ENCODE results near the gene MESD.
A peak's percentile ranks its signal among the peaks of the same experiment; 100 is the strongest.

Gene MESD

GRCh38 chr15:81000144-81000623 is 10.6 kb upstream of the MESD start:
- DNase-seq (ENCODE audit: low read depth): no peak
- TF ChIP-seq, protein P1, sequence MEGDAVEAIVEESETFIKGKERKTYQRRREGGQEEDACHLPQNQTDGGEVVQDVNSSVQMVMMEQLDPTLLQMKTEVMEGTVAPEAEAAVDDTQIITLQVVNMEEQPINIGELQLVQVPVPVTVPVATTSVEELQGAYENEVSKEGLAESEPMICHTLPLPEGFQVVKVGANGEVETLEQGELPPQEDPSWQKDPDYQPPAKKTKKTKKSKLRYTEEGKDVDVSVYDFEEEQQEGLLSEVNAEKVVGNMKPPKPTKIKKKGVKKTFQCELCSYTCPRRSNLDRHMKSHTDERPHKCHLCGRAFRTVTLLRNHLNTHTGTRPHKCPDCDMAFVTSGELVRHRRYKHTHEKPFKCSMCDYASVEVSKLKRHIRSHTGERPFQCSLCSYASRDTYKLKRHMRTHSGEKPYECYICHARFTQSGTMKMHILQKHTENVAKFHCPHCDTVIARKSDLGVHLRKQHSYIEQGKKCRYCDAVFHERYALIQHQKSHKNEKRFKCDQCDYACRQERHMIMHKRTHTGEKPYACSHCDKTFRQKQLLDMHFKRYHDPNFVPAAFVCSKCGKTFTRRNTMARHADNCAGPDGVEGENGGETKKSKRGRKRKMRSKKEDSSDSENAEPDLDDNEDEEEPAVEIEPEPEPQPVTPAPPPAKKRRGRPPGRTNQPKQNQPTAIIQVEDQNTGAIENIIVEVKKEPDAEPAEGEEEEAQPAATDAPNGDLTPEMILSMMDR (IDR thresholded peaks at IDR 0.05; ENCODE audit: low read depth, low read length, missing control alignments): no peak
- peak overlapping the region; percentile 97 for H3K4me3 ChIP-seq (ENCODE audit: low read depth, low read length)

GRCh38 chr15:80999623-81000036 is 10.0 kb upstream of the MESD start:
- peak overlapping the region; percentile 97 for H3K4me3 ChIP-seq (ENCODE audit: low read depth, low read length)
- TF ChIP-seq, protein P1 (IDR thresholded peaks at IDR 0.05; ENCODE audit: low read depth, low read length, missing control alignments): no peak
- DNase-seq (ENCODE audit: low read depth): peak; percentile 87

DNA sequence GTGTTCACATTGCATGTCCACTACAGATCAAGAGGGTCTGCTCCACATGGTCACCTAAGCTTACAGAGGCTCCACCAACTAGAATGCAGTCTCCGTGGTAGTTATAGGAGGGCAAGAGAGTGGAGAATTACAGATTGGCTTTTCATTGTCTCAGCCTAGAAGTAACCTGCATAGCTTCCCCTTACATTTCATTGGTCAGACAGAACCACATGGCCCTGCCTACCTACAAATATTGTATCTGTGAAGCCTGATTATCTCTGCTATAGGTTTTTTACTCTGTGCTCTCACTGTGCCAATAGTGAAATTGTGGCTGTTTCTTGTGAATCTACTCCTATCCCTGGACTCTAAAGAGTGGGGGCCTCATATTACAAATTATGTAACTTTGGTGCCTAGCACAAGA is 8.6 kb upstream of the MESD start:
- TF ChIP-seq, protein P1 (IDR thresholded peaks at IDR 0.05; ENCODE audit: low read depth, low read length, missing control alignments): no peak
- DNase-seq (ENCODE audit: low read depth): no peak
- H3K4me3 ChIP-seq (ENCODE audit: low read depth, low read length): no peak overlapping the region

DNA sequence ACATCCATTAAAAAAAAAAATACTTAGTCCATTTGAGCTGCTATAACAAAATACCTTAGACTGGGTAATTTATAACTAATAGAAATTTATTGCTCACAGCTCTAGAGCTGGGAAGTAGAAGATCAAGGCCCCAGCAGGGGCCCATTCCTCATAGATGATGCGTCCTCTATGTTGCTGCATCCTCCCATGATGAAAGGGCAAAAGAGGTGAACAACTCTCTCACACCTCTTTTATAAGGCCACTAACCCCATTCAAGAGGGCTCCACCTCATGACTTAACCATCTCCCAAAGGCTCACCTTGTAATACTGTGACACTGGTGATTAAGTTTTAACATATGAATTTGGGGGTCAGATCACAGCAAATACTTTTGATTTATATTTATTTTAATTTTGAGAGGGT is 8.1 kb upstream of the MESD start:
- no peak for DNase-seq (ENCODE audit: low read depth)
- TF ChIP-seq, protein P1 (IDR thresholded peaks at IDR 0.05; ENCODE audit: low read depth, low read length, missing control alignments): no peak
- no peak overlapping the region for H3K4me3 ChIP-seq (ENCODE audit: low read depth, low read length)

DNA sequence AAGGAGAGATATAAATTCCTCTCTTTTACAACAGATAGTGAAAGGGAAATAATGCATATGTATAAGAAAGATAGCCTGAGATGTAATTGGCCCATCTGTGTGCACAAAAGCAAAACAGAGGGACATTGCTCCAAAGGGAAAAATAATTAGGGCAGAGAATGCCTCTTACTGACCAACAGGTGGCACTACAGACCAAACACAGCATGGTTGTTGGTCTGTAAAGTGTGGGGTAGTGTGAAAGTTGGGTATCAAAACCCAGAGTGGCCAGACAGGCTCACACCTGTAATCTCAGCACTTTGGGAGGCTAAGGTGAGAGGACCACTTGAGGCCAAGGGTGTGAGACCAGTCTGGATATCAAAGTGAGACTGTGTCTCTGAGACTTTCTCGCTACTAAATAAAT is 6.6 kb upstream of the MESD start:
- DNase-seq (ENCODE audit: low read depth): no peak
- H3K4me3 ChIP-seq (ENCODE audit: low read depth, low read length): no peak overlapping the region
- TF ChIP-seq, protein P1 (IDR thresholded peaks at IDR 0.05; ENCODE audit: low read depth, low read length, missing control alignments): peak; percentile 65

GRCh38 chr15:80992441-80992840 is 2.8 kb upstream of the MESD start:
- no peak for DNase-seq (ENCODE audit: low read depth)
- no peak overlapping the region for H3K4me3 ChIP-seq (ENCODE audit: low read depth, low read length)
- TF ChIP-seq, protein P1 (IDR thresholded peaks at IDR 0.05; ENCODE audit: low read depth, low read length, missing control alignments): no peak

- no peak overlapping the region for H3K4me3 ChIP-seq (ENCODE audit: low read depth, low read length)
- DNase-seq (ENCODE audit: low read depth): no peak
- TF ChIP-seq, protein P1 (IDR thresholded peaks at IDR 0.05; ENCODE audit: low read depth, low read length, missing control alignments): no peak
These were observed 2.4 kb upstream of the MESD start for GRCh38 chr15:80992006-80992405.
